ENCODE measurements around the gene SHMT2. TPM values are rescaled to one million over a fixed set of nuclear protein-coding genes. Genes with fewer than 3 reads are reported as not detected.

Gene SHMT2
- total and polyA plus RNA-seq, 8 donors = 20.0 to 183 (median 55.5) TPM

DNA sequence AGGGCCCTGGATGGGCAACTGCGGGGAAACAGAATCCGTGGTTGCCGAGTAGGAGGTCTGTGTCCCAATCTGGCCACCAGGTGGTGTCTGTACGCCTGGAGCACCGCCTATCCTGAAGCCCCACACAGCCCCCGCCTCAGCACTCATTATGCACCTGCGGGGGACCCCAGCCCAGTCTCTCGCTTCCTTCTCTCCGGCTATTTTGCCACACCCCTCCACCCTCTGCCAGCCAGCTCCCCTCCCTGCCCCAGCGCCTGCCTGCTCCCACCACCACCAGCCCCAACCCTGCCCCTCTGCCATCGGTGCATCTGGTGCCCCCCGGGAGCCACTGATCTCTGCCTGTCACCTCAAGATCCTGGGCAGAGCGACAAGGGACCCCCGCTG lies 15.1 kb upstream of the SHMT2 start:
- TF ChIP-seq, protein P1, sequence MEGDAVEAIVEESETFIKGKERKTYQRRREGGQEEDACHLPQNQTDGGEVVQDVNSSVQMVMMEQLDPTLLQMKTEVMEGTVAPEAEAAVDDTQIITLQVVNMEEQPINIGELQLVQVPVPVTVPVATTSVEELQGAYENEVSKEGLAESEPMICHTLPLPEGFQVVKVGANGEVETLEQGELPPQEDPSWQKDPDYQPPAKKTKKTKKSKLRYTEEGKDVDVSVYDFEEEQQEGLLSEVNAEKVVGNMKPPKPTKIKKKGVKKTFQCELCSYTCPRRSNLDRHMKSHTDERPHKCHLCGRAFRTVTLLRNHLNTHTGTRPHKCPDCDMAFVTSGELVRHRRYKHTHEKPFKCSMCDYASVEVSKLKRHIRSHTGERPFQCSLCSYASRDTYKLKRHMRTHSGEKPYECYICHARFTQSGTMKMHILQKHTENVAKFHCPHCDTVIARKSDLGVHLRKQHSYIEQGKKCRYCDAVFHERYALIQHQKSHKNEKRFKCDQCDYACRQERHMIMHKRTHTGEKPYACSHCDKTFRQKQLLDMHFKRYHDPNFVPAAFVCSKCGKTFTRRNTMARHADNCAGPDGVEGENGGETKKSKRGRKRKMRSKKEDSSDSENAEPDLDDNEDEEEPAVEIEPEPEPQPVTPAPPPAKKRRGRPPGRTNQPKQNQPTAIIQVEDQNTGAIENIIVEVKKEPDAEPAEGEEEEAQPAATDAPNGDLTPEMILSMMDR (IDR thresholded peaks at IDR 0.05) = peak; percentile 44 to 62 (median 58)
- DNase-seq (peak in 5 of 6 donors; percentile 45 to 77 (median 67)), ATAC-seq (peak; percentile 71 to 80 (median 77)), FAIRE-seq (no peak)
- intact Hi-C loops (cut with DNase I) = loop anchor here in 1 of 3 donors (5.0 to 10.0 kb wide), 2 partner anchors 33 to 240 kb away; partner anchors contain the start of genes GLI1 and INHBE
- Histone ChIP-seq H3K4me3 (no peak overlapping the region), H3K4me1 (peaks cover 0 to 15% (median 8%) of the 10 kb centered on the region in 3 donors), H3K36me3 (no peaks in the 10 kb centered on the region), H3K27me3 (no peaks in the 10 kb centered on the region), H3K27ac (no peak overlapping the region), H3K9me3 (no peaks in the 10 kb centered on the region)
- 3% methylated on average over 14 of the region's 14 CpGs for WGBS, 2 donors

DNA sequence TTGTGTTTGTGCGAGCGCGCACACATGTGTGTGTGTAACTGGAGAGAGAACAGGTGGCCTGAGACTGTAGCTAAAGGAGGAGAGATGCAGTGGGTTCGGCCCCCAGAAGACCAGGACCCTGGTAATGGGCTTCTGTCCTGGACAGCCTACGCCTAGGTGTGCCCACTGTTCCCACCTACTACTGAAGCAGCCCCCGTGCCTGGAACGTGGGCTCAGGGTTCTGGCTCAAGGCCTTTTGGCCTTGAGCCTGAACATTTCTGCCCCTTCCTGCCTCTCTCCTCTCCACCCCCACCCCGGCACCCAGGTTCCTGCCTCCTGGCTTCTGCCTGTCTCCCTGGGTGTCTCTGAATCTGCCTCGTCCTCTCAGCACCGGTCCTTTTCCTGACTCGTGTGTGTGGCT lies 14.4 kb upstream of the SHMT2 start:
- FAIRE-seq = no peak
- TF ChIP-seq, protein P1 (IDR thresholded peaks at IDR 0.05) = no peak
- H3K27ac ChIP-seq = no peak overlapping the region
- H3K4me3 ChIP-seq = no peak overlapping the region
- 30 to 39% methylated on average over 11 of the region's 11 CpGs for WGBS, 2 donors
- no peak for ATAC-seq
- intact Hi-C loops (cut with DNase I) = loop anchor here in 1 of 3 donors (10.0 kb wide), 1 partner anchor 240 kb away; the partner anchor contains the start of genes GLI1 and INHBE
- no peak for DNase-seq
- no peaks in the 10 kb centered on the region for H3K27me3 ChIP-seq
- H3K4me1 ChIP-seq = peaks cover 0 to 15% (median 8%) of the 10 kb centered on the region in 3 donors
- no peaks in the 10 kb centered on the region for H3K9me3 ChIP-seq
- no peaks in the 10 kb centered on the region for H3K36me3 ChIP-seq

GRCh38 chr12:57215668-57216013 lies 13.9 kb upstream of the SHMT2 start:
- Histone ChIP-seq H3K27me3 (no peaks in the 10 kb centered on the region), H3K4me3 (peak overlapping the region in 1 of 4 donors; percentile 59), H3K9me3 (no peaks in the 10 kb centered on the region), H3K27ac (no peak overlapping the region), H3K36me3 (no peaks in the 10 kb centered on the region), H3K4me1 (peaks cover 0 to 15% (median 8%) of the 10 kb centered on the region in 3 donors)
- TF ChIP-seq, protein P1 (IDR thresholded peaks at IDR 0.05) = no peak
- DNase-seq = no peak
- WGBS, 2 donors = 22 to 30% methylated on average over 7 of the region's 7 CpGs
- ATAC-seq = peak in 1 of 4 donors; percentile 21
- FAIRE-seq = no peak
- intact Hi-C loops (cut with DNase I) = loop anchor here in 1 of 3 donors (10.0 kb wide), 1 partner anchor 239 kb away; the partner anchor contains the start of genes GLI1 and INHBE

DNA sequence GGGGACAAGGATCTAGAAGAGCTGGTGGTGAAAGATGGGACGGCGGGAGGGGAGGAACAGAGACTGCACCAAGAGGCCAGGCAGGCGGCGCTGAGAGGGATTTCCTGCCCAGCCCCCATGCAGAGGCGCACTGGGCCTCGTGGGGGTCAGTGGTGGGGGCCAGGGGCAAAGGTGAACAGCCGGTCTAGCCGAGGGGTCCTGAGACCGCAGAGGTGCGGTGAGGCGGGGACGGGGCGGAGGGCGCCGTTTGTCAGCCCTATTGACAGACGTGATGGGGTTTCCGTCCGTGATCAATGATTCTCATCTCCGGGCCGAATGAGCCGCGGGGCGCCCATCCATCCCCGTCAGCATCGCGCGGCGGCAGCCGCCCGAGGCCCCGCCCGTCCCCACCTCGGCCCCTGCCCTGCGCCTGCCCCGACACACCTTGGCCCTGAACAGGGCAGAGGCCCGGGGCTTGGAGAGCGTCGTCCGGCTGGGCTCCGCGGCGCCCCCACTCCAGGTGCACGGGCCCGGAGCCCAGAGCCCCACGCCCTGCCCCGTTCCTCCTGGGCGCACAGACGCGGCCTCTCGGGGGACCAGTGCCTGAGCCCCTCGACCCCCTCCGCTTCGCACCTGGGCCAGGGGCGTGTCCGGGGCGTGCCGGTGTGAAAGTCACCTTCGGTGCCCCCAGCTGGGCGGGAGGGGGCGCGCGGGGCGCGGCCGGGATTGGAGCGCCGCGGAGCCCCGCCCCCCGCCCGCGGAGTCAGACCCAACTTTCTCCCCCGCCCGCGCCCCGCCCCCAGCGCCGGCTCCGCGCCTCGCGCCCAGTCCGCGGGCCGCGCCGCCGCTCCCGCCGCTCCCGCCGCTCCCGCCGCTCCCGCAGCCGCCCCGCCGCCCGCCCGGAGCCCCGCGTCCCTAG lies 13.2 kb upstream of the SHMT2 start, which contains the start of gene NXPH4:
NXPH4 (plus strand) TSS at position 781 of the 898 bp plus-strand sequence. CDS start 176 bp downstream, outside the sequence.
- no peak for FAIRE-seq
- peaks cover 0 to 2% (median 0%) of the 10 kb centered on the region in 4 donors for H3K27me3 ChIP-seq
- H3K27ac ChIP-seq = no peak within 1 kb of the TSS
- H3K4me1 ChIP-seq = peaks cover 0 to 15% (median 8%) of the 10 kb centered on the region in 3 donors
- peak in 3 of 4 donors; percentile 19 to 40 (median 37) for ATAC-seq
- H3K4me3 ChIP-seq = peak within 1 kb of the TSS in 3 of 4 donors; percentile 18 to 59 (median 47)
- 2 to 3% methylated on average over 61 to 102 of the region's 102 CpGs for WGBS, 2 donors
- H3K9me3 ChIP-seq = no peaks in the 10 kb centered on the region
- peak in 5 of 6 donors; percentile 44 to 80 (median 60) for DNase-seq
- no peaks in the 10 kb centered on the region for H3K36me3 ChIP-seq
- TF ChIP-seq, protein P1 (IDR thresholded peaks at IDR 0.05) = no peak
- intact Hi-C loops (cut with DNase I) = loop anchor here in 1 of 3 donors (10.0 kb wide), 1 partner anchor 239 kb away; the partner anchor contains the start of genes GLI1 and INHBE
